GM23338 (cell line): ENCODE results near the gene RAB40C. TPM values are rescaled to one million over a fixed set of nuclear protein-coding genes. Genes with fewer than 3 reads are reported as not detected.

ENCODE experiments used
- ATAC-seq: fragments of 200-7000 bp; cut with Tn5 transposase; 3 replicates; pipeline ENCODE4 v1.9.1; 2020
- DNase-seq: peaks from one replicate; pipeline ENCODE4 v3.0.0-alpha.2; 2015; ENCODE audit warnings: low spot score
- H2AFZ ChIP-seq: fragments of 200-600 bp; sonication (generic); 2 replicates; pipeline ENCODE4 v1.8.0; 2016; ENCODE audit warnings: antibody characterized with exemption, mild to moderate bottlenecking, moderate library complexity
- H3F3A ChIP-seq: fragments of 200-600 bp; sonication (generic); replicated peaks from 2 replicates; pipeline ENCODE4 v1.8.0; 2017; ENCODE audit warnings: antibody characterized with exemption, mixed run types, low read depth
- H3K27ac ChIP-seq: fragments of 200-600 bp; sonication (generic); 2 replicates; pipeline ENCODE4 v1.6.1; 2016; ENCODE audit warnings: low read depth
- H3K27me3 ChIP-seq: fragments of 200-600 bp; sonication (generic); 2 replicates; pipeline ENCODE4 v1.8.0; 2016; ENCODE audit warnings: mild to moderate bottlenecking, mixed run types, moderate library complexity; ENCODE audit not compliant: insufficient read depth
- H3K36me3 ChIP-seq: fragments of 200-600 bp; sonication (generic); 2 replicates; pipeline ENCODE4 v1.8.0; 2016; ENCODE audit warnings: mild to moderate bottlenecking; ENCODE audit not compliant: insufficient read depth
- H3K4me1 ChIP-seq: fragments of 200-600 bp; sonication (generic); 2 replicates; pipeline ENCODE4 v1.8.0; 2016; ENCODE audit warnings: mild to moderate bottlenecking, moderate library complexity; ENCODE audit not compliant: insufficient read depth
- H3K4me2 ChIP-seq: fragments of 200-600 bp; sonication (generic); 2 replicates; pipeline ENCODE4 v1.7.1; 2017; ENCODE audit warnings: mixed run types
- H3K4me3 ChIP-seq: fragments of 200-600 bp; sonication (generic); 2 replicates; pipeline ENCODE4 v1.6.1; 2016; ENCODE audit warnings: mixed run types
- H3K79me2 ChIP-seq: fragments of 200-600 bp; sonication (generic); replicated peaks from 2 replicates; pipeline ENCODE4 v1.8.0; 2017; ENCODE audit warnings: mild to moderate bottlenecking; ENCODE audit not compliant: insufficient read depth
- H3K9me2 ChIP-seq: fragments of 200-600 bp; sonication (generic); 2 replicates; pipeline ENCODE4 v1.8.0; 2017; ENCODE audit not compliant: insufficient read depth
- H4K20me1 ChIP-seq: fragments of 200-600 bp; sonication (generic); replicated peaks from 2 replicates; pipeline ENCODE4 v1.8.0; 2017; ENCODE audit warnings: mild to moderate bottlenecking; ENCODE audit not compliant: insufficient read depth
- H3K27ac Mint-ChIP-seq: 2 replicates; pipeline ENCODE4 v1.8.0; 2020; ENCODE audit warnings: inconsistent platforms, mild to moderate bottlenecking, moderate library complexity, mixed read lengths
- H3K27me3 Mint-ChIP-seq: 3 replicates; pipeline ENCODE4 v1.8.0; 2022; ENCODE audit warnings: low read depth, mild to moderate bottlenecking, moderate library complexity, mixed read lengths, inconsistent platforms; ENCODE audit not compliant: insufficient read depth, poor library complexity
- H3K36me3 Mint-ChIP-seq: 3 replicates; pipeline ENCODE4 v1.8.0; 2021; ENCODE audit warnings: low read depth, mild to moderate bottlenecking, inconsistent platforms, moderate library complexity, mixed read lengths
- H3K4me1 Mint-ChIP-seq: 3 replicates; pipeline ENCODE4 v1.8.0; 2020; ENCODE audit warnings: mild to moderate bottlenecking, inconsistent platforms, mixed read lengths
- H3K4me3 Mint-ChIP-seq: 3 replicates; pipeline ENCODE4 v1.8.0; 2021; ENCODE audit warnings: moderate library complexity, mild to moderate bottlenecking, inconsistent platforms, mixed read lengths
- H3K9me3 Mint-ChIP-seq: 3 replicates; pipeline ENCODE4 v1.8.0; 2020; ENCODE audit warnings: moderate library complexity, mild to moderate bottlenecking, inconsistent platforms, mixed read lengths
- CREB1 ChIP-seq: fragments of 250-450 bp; sonication (Bioruptor Pico); IDR thresholded peaks from 2 replicates; pipeline ENCODE4 v1.5.0; 2020; ENCODE audit warnings: low read depth, mild to moderate bottlenecking, moderate library complexity
- ETS1 ChIP-seq: IDR thresholded peaks from 2 replicates; pipeline ENCODE4 v1.6.1; 2016; ENCODE audit warnings: antibody characterized with exemption
- EZH2 ChIP-seq: fragments of 200-600 bp; sonication (generic); IDR thresholded peaks from one replicate; pipeline ENCODE4 v1.8.0; 2017; ENCODE audit warnings: antibody characterized with exemption, mild to moderate bottlenecking, low read depth; ENCODE audit not compliant: unreplicated experiment
- EZH2phosphoT487 ChIP-seq: fragments of 200-600 bp; sonication (generic); IDR thresholded peaks from one replicate; pipeline ENCODE4 v1.8.1; 2018; ENCODE audit warnings: antibody characterized with exemption; ENCODE audit not compliant: unreplicated experiment
- JUNB ChIP-seq: IDR thresholded peaks from one replicate; pipeline ENCODE4 v1.6.1; 2016; ENCODE audit warnings: antibody characterized with exemption; ENCODE audit not compliant: unreplicated experiment
- NANOG ChIP-seq: IDR thresholded peaks from 2 replicates; pipeline ENCODE4 v1.6.1; 2016; ENCODE audit warnings: antibody characterized with exemption, borderline replicate concordance
- POLR2AphosphoS5 ChIP-seq: IDR thresholded peaks from 2 replicates; pipeline ENCODE4 v1.6.1; 2016; ENCODE audit warnings: antibody characterized with exemption, low read depth
- STAT1 ChIP-seq: IDR thresholded peaks from one replicate; pipeline ENCODE4 v1.6.1; 2016; ENCODE audit warnings: antibody characterized with exemption; ENCODE audit not compliant: unreplicated experiment
- ZNF114 ChIP-seq: fragments of 250-450 bp; sonication (Bioruptor Pico); IDR thresholded peaks from 2 replicates; pipeline ENCODE4 v1.5.0; 2020; ENCODE audit warnings: mild to moderate bottlenecking, moderate library complexity
- ZNF331 ChIP-seq: fragments of 250-450 bp; sonication (Bioruptor Pico); IDR thresholded peaks from 2 replicates; pipeline ENCODE4 v1.5.0; 2020; ENCODE audit warnings: low read depth, mild to moderate bottlenecking, moderate library complexity
- ZNF462 ChIP-seq: fragments of 250-450 bp; sonication (Bioruptor Pico); IDR thresholded peaks from 2 replicates; pipeline ENCODE4 v1.5.0; 2020; ENCODE audit warnings: mild to moderate bottlenecking, moderate library complexity
- polyA plus RNA-seq: library from polyadenylated mRNA; unstranded; fragments of >200 nt; fragmentation: Nextera tagmentation; extraction: Ambion mirVana; gene quantifications from 2 replicates; pipeline ENCODE4 v1.2.1, GENCODE V29; 2016
- total RNA-seq: library from RNA; depleted of rRNA; stranded (reverse); fragments of >200 nt; shearing (Covaris generic); gene quantifications from 2 replicates; pipeline ENCODE4 v1.2.3, GENCODE V29; 2014
- TF ChIP-seq, protein P1 (sequence below), 2 experiments: fragments of 200-600 bp in 1 of 2; sonication (generic) in 1 of 2; conservative IDR thresholded peaks; 2 replicates each; pipeline versions ENCODE4 v1.5.1 to v1.6.1; 2016 to 2017; ENCODE audit warnings: antibody characterized with exemption in 2 of 2, low read depth in 2 of 2, mild to moderate bottlenecking in 2 of 2, moderate library complexity in 1 of 2
- TF ChIP-seq, protein P2 (sequence below): IDR thresholded peaks from one replicate; pipeline ENCODE4 v1.6.1; 2018; ENCODE audit warnings: antibody characterized with exemption; ENCODE audit not compliant: unreplicated experiment

RAB40C gene
- total and polyA plus RNA-seq, 2 experiments from 2014 or later: 11.2 to 24.6 TPM

DNA sequence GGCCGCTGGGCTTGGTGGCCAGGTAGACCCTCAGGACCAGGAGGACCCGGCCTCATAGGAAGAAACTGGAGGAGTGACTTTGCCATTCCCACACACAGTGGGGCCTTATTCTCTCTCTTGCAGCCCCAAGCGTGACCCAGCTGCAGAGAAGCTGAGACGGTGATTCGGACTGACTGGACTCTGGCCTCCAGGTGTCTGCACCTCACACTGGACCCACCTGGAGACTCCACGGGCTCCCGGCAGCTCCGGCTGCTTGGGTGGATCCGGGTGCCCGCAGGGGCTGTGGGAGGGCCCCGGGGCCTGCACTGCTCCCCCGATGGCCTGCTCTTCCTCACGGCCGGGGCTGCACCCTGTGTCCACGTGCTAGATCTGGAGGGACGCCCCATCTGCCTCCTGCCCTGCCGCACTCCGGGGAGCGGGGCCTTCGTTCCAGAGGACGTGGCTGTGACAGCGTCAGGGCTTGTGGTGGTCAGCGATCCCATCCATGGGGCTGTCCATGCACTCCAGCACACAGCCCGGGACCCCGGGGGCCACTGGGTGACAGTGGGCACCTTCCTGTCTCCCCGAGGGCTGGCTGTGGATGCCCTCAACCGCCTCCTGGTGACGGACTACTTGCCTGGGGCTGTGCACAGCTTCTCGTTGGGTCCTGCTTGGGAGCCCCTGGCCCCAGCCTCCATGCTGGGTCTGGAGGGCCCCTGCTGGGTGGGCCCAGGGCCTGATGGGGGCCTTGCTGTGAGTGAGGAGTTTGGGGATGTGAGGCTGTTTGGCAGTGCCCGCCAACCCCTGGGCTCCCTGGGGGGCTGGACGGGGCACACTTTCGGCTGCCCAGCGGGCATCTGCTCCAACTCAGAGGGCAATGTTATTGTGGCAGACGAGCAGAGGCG, 22.3 kb upstream of the RAB40C start:
- no peaks in the 10 kb centered on the region for H3K36me3 ChIP-seq
- no peaks in the 10 kb centered on the region for H3K27me3 ChIP-seq
- H3K27ac Mint-ChIP-seq: no peak overlapping the region

More for the DNA sequence above, 22.3 kb upstream of the RAB40C start:
- peaks cover 17% of the 10 kb centered on the region for H3K4me1 ChIP-seq
- H3K4me2 ChIP-seq: peak overlapping the region; percentile 32; the same call in 1 of the 2 replicates
- no peak overlapping the region for H3K4me3 ChIP-seq
- H3F3A ChIP-seq: 0 out of 2 replicates have a peak, but pooled peaks cover 11% of the 10 kb centered on the region
- no peaks in the 10 kb centered on the region for H4K20me1 ChIP-seq
- Mint-ChIP-seq H3K27me3 (peaks cover 3% of the 10 kb centered on the region), H3K9me3 (no peaks in the 10 kb centered on the region), H3K36me3 (no peaks in the 10 kb centered on the region; the same call in 2 of the 3 replicates), H3K4me1 (peaks cover 6% of the 10 kb centered on the region; the same call in 2 of the 3 replicates), H3K4me3 (0 out of 3 replicates have a peak overlapping the region, but pooled peaks have one; percentile 6)
- no peak for TF ChIP-seq ZNF114
- TF ChIP-seq, protein P1, sequence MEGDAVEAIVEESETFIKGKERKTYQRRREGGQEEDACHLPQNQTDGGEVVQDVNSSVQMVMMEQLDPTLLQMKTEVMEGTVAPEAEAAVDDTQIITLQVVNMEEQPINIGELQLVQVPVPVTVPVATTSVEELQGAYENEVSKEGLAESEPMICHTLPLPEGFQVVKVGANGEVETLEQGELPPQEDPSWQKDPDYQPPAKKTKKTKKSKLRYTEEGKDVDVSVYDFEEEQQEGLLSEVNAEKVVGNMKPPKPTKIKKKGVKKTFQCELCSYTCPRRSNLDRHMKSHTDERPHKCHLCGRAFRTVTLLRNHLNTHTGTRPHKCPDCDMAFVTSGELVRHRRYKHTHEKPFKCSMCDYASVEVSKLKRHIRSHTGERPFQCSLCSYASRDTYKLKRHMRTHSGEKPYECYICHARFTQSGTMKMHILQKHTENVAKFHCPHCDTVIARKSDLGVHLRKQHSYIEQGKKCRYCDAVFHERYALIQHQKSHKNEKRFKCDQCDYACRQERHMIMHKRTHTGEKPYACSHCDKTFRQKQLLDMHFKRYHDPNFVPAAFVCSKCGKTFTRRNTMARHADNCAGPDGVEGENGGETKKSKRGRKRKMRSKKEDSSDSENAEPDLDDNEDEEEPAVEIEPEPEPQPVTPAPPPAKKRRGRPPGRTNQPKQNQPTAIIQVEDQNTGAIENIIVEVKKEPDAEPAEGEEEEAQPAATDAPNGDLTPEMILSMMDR (conservative IDR thresholded peaks at IDR 0.05; ENCODE audit: low read depth in 2 of 2): no peak
- no peak for TF ChIP-seq ETS1
- no peak for TF ChIP-seq EZH2phosphoT487
- TF ChIP-seq EZH2: no peak
- no peak for TF ChIP-seq ZNF462 (CRISPR knock-in tag)
- TF ChIP-seq JUNB: no peak
- no peak for TF ChIP-seq STAT1
- TF ChIP-seq NANOG: no peak
- TF ChIP-seq POLR2AphosphoS5: no peak
- TF ChIP-seq ZNF331 (CRISPR knock-in tag): no peak
- TF ChIP-seq, protein P2, sequence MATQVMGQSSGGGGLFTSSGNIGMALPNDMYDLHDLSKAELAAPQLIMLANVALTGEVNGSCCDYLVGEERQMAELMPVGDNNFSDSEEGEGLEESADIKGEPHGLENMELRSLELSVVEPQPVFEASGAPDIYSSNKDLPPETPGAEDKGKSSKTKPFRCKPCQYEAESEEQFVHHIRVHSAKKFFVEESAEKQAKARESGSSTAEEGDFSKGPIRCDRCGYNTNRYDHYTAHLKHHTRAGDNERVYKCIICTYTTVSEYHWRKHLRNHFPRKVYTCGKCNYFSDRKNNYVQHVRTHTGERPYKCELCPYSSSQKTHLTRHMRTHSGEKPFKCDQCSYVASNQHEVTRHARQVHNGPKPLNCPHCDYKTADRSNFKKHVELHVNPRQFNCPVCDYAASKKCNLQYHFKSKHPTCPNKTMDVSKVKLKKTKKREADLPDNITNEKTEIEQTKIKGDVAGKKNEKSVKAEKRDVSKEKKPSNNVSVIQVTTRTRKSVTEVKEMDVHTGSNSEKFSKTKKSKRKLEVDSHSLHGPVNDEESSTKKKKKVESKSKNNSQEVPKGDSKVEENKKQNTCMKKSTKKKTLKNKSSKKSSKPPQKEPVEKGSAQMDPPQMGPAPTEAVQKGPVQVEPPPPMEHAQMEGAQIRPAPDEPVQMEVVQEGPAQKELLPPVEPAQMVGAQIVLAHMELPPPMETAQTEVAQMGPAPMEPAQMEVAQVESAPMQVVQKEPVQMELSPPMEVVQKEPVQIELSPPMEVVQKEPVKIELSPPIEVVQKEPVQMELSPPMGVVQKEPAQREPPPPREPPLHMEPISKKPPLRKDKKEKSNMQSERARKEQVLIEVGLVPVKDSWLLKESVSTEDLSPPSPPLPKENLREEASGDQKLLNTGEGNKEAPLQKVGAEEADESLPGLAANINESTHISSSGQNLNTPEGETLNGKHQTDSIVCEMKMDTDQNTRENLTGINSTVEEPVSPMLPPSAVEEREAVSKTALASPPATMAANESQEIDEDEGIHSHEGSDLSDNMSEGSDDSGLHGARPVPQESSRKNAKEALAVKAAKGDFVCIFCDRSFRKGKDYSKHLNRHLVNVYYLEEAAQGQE: no peak
- TF ChIP-seq CREB1 (CRISPR knock-in tag): no peak
- ATAC-seq: no peak
- 0 out of 2 replicates have a peak overlapping the region, but pooled peaks have one; percentile 78 for H2AFZ ChIP-seq
- DNase-seq: no peak
- H3K9me2 ChIP-seq: no peaks in the 10 kb centered on the region
- peaks cover 8% of the 10 kb centered on the region for H3K79me2 ChIP-seq
- no peak overlapping the region for H3K27ac ChIP-seq
